NCI-H1930 (cell line): ENCODE measurements around the gene OTOP3.

Experiments
- DNase-seq, 2 experiments: peaks; one replicate each; lab custom pipeline; 2025; lab: John Stamatoyannopoulos, UW

Gene OTOP3

DNA sequence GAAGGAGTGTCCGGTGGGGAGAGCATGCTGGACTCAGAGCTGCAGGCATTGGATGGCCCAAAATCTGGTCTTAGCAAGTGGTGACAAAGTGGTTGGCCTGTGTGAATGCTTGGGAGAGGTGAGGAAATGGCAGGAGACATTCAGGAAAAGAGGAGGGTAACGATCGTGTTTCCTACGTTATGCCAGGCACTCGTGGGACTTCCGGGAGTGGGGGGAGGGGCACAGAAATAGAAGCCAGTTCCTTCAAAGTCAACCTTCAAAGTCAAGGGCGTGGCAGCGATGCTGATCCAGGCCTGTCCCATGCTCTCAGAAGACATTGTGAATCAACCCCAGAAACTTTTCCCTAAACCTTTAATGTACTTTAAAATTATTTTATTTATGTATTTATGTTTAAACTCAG is 3.8 kb downstream of the OTOP3 start:
- DNase-seq = no peak

DNA sequence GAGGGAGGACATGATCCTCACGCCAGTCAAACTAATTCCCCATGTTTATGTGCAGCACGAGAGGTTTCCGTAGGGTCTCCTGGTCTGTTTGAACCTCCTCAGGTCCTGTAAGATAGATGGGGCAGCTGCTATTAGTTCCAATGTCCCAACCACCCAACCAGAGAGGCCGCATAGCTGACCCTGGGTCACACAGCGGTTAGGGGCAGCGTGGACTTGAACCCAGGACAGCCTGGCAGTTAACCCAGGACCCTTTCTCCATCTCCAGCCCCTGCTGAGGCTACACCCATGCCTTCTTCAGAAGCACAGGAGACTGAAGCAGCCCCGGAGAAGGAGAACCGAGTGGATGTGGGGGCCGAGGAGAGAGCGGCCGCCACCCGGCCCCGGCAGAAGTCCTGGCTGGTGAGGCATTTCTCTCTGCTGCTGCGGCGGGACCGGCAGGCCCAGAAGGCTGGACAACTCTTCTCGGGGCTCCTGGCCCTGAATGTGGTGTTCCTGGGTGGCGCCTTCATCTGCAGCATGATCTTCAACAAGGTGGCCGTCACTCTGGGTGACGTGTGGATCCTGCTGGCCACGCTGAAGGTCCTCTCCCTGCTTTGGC is 5.5 kb downstream of the OTOP3 start:
- DNase-seq = no peak

DNA sequence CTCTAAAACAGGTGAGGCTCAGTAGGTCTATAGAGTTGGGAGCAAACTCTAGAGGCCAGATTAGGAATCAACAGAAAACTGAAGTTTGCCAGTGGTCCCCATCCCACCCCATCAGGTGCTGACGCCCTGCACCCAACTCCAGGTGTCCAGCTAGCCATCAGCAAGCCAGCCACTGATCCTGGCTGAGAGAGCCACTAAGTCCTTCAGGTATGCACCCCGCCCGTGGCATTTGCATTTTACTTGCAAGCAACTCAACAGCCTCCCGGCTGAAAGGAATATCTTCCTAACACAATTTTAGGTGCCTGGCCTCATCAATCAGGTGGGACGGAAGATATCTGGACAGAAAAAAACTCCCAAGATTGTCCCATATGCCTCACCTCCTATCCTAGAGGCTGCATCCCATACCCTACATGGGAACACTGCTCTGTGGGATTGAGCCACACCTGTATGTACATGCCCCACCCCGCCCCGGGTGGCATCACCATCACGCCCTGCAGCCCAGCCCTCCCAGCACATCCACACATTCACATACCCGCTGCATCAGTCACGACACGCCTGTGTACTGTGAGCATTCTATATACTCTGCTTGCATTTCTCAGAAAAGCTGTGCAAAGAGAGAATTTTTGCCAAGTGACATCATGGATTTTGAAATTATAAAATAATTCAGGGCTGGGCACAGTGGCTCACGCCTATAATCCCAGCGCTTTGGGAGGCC is 8.3 kb downstream of the OTOP3 start:
- DNase-seq = no peak

DNA sequence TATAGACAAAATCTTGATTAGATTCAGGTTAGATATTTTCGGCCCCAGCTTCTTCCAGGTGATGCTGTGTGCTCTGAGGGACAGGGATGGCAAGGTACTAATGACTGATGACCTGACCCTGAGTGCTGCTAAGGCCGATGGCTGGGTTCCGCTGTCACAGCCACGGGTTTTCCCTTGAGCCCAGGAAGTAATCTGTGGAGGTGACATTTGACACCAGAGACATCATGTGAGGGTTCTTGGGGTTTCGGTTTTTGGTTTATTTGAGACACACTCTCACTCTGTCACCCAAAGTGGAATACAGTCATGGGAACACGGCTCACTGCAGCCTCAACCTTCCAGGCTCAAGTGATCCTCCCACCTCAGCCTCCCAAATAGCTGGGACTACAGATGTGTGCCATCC is 9.8 kb downstream of the OTOP3 start:
- no peak for DNase-seq

DNA sequence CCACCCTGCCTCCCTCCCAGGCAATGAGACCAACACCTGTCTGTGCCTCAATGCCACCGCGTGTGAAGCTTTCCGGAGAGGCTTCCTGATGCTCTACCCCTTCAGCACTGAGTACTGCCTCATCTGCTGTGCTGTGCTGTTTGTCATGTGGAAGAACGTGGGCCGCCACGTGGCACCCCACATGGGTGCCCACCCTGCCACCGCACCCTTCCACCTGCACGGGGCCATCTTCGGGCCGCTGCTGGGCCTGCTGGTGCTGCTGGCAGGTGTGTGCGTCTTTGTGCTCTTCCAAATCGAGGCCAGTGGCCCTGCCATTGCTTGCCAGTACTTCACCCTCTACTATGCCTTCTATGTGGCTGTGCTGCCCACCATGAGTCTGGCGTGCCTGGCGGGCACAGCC is 10.9 kb downstream of the OTOP3 start:
- DNase-seq = no peak

DNA sequence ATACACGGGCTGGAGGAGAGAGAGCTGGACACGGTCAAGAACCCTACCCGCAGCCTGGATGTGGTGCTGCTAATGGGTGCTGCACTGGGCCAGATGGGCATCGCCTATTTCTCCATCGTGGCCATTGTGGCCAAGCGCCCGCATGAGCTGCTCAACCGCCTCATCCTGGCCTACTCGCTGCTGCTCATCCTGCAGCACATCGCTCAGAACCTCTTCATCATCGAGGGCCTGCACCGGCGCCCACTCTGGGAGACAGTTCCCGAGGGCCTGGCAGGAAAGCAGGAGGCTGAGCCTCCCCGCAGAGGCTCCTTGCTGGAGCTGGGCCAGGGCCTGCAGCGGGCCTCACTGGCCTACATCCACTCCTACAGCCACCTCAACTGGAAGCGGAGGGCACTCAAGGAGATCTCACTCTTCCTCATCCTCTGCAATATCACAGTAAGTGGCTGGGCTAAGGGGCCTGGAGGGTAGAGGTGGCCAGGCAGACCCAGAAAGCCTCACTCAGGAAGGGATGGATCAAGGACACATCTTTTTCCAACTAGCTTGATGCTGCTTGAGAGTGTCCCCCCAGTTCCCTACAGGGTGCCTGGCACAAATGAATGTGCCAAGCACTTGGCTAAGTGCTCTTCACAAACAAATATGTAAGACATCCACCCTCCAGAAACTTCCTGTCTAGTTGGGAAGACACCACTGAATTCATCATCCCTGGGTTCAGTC is 11.5 kb downstream of the OTOP3 start:
- no peak for DNase-seq

DNA sequence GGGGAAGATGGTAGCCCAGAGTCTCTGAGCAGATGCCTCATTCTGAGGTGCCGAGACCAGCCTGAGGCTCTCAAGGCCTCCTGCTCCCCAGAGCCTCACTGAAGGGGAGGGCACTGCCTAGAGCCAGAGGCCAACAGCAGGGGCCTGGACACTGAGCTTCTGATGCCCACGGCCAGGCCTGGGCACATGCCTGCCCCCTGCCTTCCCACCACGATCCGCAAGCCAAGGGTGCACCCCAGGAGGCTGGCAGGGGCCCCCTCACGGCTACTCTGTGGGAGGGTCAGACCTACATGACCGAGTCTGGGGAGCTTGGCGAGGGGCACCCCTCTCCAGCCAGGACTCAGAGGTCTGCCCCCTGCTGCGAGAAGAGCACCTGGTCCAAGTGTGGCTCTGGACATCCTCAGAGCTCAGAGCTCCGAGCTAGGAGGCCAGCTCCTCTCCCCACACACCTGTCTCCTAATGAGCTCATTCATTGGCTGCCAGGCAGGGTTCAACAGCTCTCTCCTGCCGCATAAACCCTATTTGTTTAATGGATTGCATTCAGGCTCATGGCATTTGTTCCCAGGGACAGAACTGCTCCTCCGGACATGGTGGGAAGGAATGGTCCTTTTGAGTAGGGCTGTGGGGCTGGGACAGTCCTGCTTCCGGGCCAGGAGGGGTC is 13.9 kb downstream of the OTOP3 start:
- no peak for DNase-seq

DNA sequence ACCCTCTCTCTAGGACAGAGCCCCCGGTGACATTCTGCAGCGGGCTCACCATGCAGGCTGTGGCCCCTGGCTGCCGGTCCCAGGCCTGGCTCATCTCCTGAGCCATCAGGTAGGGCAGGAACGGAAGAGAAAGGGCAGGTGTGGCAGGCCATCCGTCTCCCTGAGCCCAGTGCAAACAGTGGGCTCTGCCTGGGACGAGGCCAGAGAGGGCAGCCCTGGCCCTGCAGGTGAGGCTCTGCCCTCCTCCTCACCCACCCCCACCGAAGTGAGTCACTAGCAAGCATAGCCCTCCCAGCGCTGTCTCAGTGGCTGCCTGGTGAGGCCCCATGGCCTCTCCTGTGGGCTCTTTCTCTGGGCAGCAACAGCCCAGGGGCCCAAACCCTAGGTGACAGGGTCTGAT is 14.5 kb downstream of the OTOP3 start:
- no peak for DNase-seq

DNA sequence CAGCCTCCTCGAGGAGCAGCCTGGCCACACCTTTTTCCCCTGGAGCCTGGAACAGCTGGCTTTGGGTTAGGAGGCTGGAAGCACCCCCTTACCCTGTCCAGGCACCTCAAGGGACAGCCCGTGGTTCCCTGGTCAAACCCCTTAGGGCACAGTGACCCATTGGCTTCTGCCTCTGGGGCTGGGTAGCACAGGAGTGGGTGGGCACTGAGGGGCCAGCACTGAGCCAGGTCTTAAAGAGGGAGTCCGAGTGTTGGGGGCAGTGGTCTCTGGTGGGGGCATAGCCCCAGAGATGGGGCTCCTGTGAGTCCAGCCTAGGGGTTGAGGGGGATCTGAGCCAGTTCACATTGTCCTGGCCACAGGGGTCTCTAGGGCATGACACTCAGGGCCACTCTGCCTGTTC is 15.4 kb downstream of the OTOP3 start:
- DNase-seq = no peak

DNA sequence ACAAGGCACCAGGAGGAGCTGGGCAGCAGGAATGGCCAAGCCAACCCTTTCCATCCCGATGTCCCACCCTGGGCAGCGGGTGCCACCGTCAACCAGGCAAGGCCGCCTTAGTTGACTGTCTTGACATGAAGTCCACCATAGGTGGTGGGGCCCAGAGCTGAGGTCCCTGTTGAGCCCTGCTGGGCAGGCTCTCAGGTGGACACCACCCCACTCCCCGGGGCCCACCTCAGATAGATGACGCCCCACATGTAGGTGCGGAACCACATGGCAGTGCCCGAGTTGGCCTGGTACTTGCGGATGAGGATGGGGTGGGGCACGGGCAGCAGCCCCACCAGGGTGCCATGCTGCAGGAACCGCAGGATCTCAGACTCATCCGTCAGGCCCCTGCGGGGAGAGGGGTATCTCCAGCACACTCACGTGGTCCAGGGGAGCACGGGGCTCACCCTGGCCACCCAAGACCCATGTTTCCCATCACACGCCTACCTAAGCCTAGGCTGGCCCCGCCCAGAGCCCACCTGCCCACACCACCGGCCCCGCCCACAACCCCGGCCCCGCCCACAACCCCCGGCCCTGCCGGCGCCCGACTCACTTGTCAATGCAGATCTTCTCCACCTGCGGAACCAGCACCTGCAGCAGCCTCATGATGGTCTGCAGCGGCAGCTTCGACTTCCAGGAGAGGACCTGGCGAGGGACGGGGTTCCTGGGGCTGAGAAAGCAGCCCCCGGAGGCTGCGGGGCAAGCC is 16.2 kb downstream of the OTOP3 start:
- DNase-seq = no peak

DNA sequence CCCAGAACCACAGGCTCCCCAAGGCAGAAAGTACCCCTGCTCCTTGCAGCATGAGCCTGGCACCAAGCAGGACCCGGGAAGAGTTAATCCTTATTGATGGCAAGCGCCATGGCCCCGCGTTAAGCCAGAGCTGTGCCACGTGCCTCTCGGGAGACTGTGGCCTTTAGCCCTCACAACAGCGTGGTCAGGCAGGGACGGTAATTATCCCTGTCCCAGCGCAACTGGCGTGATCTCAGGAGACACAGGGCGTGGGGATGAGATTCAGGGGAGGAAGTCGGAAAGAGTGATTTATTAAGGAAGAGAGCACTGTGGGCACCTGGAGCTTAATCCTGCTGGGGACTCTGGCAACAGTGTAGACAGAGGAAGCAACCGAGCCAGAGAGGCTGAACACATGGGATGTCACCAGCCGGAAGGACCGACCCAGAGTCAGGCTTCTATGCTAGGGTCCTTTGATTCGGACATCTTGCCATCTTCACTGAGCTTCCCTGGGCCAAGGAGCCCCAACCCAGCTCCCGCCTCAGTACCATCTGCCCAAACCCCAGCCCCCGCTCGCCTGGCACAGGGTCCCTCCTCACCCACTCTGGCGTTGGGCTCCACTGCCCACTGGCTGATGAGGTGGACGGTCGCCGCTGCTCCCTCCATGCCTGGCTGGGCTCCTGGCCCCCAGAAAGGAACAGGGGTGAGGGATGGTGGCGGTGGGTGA is 16.9 kb downstream of the OTOP3 start:
- DNase-seq = no peak

DNA sequence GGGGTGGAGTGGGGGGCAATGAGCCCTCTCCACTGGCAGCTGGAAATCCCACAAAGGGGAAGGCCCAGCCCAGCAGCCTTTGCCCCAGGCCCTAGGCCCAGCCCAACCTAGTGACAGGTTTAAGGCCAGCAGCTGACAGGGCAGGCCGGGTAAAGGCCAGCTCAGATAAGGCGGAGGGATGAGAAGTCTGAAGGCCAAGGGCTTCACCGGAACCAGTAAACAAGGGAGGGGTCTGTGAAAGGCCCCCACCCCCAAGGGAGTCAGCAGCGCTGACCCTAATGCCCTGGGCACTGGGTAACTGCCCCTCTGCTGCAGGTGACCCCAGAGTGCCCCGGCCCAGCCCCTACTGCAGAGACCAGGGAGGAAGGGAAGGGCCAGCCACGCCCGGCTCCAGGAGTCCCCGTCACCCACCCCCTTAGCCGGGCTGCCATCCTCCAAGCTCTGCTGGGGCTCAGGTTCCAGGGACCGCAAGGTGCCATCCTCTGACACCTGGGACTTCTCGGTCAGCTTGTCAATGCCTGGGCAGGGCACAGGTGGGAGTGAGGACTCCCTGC is 17.5 kb downstream of the OTOP3 start:
- DNase-seq = no peak

DNA sequence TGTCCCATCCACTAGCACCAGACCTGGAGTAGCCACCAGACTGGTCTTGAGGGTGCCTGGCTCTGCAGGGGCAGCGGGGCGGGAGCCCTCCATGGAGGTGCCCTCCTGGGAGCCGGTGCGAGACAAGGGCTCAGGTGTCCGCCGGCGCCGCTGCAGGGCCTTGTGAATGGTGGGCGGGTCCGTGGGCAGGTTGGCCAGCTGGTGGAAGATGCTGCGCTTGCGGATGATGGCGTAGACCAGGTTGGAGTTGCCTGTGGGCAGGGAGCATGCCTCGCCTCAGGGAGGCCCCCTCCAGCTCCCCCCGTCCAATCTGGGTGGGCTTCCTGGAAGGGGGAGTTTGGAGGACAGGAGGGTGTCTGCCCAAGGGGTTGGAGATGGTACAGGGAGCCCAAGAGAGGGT is 18.4 kb downstream of the OTOP3 start:
- DNase-seq = no peak

DNA sequence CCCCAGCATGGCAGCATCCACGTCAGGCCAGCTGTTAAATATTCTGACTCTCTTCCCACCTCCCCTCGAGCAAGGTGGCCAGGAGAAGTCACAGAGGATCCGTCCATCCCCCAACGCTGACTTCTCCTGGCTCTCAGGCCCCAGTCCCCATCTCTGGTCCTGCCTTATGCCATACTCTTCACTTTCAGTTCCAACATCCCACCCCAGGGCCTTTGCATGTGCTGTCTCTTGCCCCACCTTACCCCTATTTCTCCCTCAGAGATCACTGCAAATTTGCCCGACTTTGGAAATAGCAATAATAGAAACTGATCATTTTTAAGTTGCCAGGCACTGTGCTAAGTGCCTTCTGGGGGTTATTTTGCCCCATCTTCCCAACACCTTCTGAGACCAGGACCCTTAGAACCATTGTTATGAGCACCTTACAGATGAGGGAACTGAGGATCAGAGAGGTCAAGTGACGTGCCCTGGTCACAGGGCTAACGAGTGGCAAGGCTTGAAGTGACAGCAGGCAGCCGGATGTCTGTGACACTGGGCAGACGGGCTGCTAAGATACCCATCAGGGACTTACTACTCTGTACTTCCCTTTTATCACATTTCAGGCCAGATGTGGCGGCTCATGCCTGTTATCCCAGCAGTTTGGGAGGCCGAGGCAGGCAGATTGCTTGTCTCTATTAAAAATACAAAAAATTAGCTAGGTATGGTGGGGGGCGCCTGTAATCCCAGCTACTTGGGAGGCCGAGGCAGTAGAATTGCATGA is 19.1 kb downstream of the OTOP3 start:
- DNase-seq = no peak

DNA sequence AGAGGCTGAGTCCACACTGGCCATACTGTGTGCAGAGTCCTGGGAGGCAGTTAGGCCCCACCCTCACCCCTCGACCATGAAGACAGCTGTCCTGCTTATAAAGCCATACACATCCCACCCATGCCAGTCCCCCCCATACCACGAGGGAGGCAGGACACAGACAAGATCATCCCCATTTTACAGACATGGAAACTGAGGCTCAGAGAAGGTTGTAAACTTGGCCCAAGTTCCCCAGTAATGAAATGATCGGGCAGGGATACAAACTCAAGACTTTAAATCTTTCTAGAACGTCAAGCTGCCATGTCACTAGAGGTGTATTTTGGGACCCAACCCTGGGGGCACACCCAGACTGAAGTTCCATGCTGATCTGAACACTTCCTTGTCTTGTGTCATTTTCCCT is 20.4 kb downstream of the OTOP3 start:
- no peak for DNase-seq

DNA sequence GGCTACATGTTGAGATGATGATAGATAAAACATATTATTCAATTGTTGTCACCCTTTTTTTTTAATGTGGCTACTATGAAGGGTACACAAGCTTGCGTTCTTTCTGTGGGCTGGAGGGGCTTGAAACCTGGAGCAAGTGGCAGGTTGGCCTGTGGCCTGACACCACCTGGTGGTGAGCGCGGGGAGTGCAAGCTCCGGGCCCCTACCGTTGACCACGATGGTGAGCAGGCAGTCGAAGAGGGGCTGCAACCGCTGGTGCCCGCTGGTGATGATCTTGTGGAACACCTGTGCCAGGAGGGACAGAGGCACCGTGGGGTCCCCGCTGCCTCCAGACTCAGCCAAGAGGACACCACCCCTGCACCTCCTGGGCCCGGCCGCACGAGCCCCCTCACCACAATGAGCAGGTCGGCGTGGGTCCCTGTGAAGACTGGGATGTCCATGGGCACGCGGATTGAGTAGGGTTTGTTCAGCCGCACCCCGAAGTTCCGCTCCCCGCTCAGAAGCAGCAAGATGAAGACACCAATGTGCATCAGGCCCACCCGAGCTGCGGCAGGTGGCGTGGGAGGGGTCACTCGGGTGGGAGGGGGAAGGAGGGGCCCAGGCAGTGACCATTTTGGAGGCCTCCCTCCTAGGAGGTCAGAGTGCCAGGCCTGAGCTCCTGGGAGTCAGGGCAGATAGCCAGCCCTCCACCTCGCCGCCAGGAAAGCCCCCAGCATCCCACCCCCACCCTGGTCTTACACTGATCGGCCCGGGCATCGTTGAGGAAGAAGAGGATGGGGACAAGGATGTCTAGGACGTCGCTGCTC is 22.4 kb downstream of the OTOP3 start:
- DNase-seq = peak; percentile 8 to 70

DNA sequence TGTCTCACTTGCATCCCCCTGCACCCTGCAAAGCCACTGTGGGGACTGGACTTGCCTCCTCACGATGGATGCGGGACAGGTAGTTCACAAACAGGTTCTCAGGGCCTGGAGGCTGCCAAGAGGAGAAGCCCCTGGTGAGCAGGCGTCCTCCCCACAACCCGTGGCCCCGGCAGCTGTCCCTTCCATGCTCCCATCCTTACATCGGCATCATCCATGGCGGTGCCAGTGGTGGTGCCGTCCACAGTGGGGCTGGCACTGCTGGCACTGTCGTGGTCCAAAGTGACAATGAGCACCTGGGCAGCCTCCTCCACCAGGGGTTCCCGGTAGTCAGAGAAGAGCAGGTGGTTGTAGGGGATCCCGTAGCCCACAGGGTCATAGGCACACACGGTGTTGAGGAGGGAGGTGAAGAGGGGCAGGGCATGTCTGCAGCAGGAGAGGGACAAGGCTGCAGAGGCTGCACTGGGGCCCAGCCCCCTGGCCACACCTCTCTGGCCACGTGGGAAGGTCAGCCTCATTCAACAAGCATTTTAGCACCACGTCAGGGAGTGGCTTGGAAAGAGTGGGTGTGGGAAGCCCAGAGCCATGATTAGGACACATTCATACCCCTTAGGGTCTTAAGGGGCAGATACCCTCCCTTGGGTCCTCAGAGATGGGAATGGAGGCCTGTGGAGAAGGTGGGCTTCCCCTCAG is 24.3 kb downstream of the OTOP3 start:
- DNase-seq = no peak

DNA sequence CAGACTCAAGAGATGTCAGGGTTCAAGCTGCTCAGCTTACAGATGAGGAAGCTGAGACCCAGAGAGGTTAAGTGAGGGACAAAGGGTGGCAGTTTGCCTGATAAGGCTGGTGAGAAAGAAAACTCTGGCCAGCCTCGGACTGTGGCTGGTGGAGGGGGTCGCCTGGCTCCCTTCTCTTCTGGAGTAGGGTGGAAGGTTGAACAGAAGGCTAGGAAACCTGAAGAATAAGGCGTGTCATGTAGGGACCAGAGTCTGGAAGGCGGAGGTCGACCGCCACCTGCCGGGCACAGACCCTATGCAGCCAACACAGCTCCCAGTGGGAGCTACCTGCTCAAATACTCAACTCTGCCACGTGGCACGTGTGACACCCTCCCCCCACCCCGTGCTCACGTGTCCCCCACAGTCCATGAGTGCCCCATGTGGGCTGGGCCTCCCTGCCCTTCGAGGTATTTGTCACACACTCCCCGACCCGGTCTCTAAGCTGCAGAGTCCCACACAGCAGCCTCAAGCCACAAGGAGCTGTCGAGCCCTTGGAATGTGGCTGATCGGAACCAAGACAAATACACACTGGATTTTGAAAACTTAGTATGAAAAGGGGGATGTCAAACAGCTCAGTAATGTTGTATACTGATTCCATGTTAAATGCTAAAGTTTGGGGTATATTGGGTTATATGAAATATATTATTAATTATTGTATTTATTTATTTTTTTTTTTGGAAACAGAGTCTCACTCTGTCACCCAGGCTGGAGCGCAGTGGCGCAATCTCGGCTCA is 25.1 kb downstream of the OTOP3 start:
- DNase-seq = no peak
